C4-2B (cell line): Measurements from ENCODE around the gene PAK3.

Experiments used
- H3K27ac ChIP-seq: fragments of 450-650 bp; 2 replicates; pipeline ENCODE4 v1.5.1; 2017
- CTCF ChIP-seq: fragments of 450-650 bp; conservative IDR thresholded peaks from 2 replicates; pipeline ENCODE4 v1.5.1; 2017; ENCODE audit warnings: mild to moderate bottlenecking
- ZFX ChIP-seq: fragments of 450-650 bp; IDR thresholded peaks from 2 replicates; pipeline ENCODE4 v1.6.1; 2017

The PAK3 gene

GRCh38 chrX:111114806-111115205, 18.8 kb downstream of the PAK3 start:
- TF ChIP-seq ZFX (no peak), CTCF (no peak)
- no peak overlapping the region for H3K27ac ChIP-seq

DNA sequence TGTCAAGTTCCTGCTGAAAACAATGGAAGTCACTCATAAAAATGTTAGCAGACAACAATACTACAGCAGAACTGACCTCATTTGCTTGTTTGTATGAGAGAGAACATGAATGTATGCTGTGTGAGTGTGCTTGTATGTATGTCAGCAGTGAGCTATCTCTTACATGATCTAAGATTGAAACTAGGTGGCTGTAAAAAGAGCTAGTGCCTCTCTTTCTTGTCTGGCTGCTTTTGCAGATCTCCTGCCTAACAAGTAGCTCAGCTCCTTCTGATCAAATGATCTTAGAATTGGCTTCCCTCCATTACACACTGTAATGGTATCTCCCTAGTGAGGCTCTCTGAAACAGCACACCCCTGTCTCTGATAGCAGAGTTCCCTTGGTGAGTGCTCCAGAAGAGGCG, 20.7 kb downstream of the PAK3 start:
- no peak overlapping the region for H3K27ac ChIP-seq
- no peak for TF ChIP-seq CTCF
- TF ChIP-seq ZFX, result no peak

DNA sequence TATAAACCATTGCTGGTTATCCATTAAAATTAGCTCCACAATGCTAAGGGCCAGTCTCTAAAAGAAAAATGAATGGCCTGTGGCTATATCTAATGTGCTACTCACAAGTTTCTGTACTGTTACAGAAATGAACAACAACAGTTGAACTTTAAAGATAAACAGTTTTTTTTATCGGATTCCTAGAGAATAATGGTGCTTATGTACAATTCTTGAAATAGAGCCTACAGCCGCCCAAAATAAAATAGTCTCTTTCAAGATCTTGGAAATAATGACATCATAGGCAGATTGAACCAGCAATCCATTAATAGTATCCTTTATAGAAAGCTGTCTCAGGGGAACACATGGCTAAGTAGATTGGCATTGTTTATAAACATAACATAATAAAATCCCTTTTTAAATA, 23.4 kb downstream of the PAK3 start:
- no peak overlapping the region for H3K27ac ChIP-seq
- no peak for TF ChIP-seq ZFX
- no peak for TF ChIP-seq CTCF

- TF ChIP-seq CTCF (no peak), ZFX (no peak)
Observed at GRCh38 chrX:111123125-111123524, 27.1 kb downstream of the PAK3 start.

GRCh38 chrX:111123606-111124179, 27.7 kb downstream of the PAK3 start:
- no peak overlapping the region for H3K27ac ChIP-seq
- TF ChIP-seq CTCF, result no peak
- TF ChIP-seq ZFX, result no peak

More at GRCh38 chrX:111123125-111123524, 27.1 kb downstream of the PAK3 start:
- no peak overlapping the region for H3K27ac ChIP-seq

DNA sequence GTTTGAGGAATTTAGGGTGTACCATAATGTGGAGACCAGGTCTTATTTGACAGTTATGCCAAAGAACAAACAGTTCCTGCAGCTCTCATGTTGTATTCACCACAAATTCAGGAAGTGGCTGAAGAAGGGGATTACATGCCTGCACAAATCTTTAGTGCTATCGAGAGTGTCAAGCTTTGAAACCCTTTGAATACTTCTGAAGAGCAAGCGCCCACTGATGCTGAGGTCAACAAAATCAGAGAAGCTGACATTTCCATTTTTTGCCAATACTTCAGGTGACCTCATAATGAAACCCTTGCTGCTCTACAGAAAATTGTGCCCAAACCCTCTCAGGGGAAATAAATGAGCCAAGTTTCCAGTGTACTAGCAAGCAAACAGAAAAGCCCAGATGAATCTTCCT, 28.4 kb downstream of the PAK3 start:
- no peak for TF ChIP-seq ZFX
- TF ChIP-seq CTCF, result no peak
- no peak overlapping the region for H3K27ac ChIP-seq

GRCh38 chrX:111127038-111127437, 31.0 kb downstream of the PAK3 start:
- TF ChIP-seq ZFX, result no peak
- no peak for TF ChIP-seq CTCF

More at GRCh38 chrX:111127038-111127437, 31.0 kb downstream of the PAK3 start:
- H3K27ac ChIP-seq, result no peak overlapping the region
